ENCODE results near the gene MMP17. TPM values are rescaled to one million over a fixed set of nuclear protein-coding genes. Genes with fewer than 3 reads are reported as not detected.
A peak's percentile ranks its signal among the peaks of the same experiment; 100 is the strongest.

Gene MMP17
- total RNA-seq, 2 donors from 2014 or later: 2.5 TPM; not detected in 1

DNA sequence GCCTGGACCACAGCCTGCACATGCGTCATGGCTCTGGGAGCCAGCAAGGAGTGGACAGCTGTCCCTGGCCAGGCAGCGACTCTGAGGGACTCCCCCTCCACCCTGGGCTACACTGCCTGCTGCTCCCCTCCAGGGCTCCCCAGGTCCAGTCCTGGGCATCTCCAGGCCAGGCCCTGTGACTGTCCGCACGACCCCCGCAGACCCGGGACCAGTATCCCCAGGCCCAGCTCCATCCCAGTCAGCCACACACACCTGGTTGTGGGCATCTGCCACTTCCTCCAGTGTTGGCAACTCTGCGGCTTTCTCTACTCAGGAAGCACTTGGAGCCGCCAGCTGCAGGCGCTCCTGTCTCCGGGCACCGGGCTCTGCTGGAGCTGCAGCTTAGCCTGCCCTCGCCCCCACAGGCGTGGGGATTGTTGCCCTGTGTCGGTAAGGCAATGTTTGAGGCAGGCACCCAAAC is 68.6 kb downstream of the MMP17 start:
- ATAC-seq (no peak), DNase-seq (no peak)
- Mint-ChIP-seq H3K4me1 (peaks cover 19% of the 10 kb centered on the region), H3K27ac (peak overlapping the region; percentile 41), H3K4me3 (peak overlapping the region; percentile 93), H3K36me3 (ENCODE audit: low read depth) (no peaks in the 10 kb centered on the region), H3K27me3 (no peaks in the 10 kb centered on the region)
- no peaks in the 10 kb centered on the region for H3K9me3 ChIP-seq (ENCODE audit: control insufficient read depth, low read length, poor library complexity, severe bottlenecking)

DNA sequence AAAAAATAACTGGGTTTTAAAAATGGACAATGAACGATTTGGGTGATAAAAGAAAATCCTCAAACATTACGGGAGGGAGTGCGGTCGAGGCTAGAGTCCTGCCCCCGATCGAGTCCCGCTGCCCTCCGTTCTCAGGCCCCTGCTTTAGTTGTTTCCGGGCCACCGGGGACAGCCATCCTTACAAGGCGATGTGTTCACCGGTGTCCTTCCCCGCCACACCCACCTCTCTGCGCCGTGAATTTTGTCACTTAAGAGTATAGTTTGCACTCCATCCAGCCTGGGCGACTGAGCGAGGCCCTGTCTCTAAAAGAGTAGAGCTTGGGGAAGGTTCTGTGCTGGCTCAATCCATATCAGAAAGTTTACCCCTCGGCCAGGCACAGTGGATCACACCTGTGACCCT is 69.1 kb downstream of the MMP17 start:
- Mint-ChIP-seq H3K36me3 (ENCODE audit: low read depth) (no peaks in the 10 kb centered on the region), H3K4me1 (peaks cover 21% of the 10 kb centered on the region), H3K27ac (peak overlapping the region; percentile 41), H3K27me3 (no peaks in the 10 kb centered on the region), H3K4me3 (peak overlapping the region; percentile 93)
- no peaks in the 10 kb centered on the region for H3K9me3 ChIP-seq (ENCODE audit: control insufficient read depth, low read length, poor library complexity, severe bottlenecking)
- ATAC-seq: no peak
- DNase-seq: no peak

DNA sequence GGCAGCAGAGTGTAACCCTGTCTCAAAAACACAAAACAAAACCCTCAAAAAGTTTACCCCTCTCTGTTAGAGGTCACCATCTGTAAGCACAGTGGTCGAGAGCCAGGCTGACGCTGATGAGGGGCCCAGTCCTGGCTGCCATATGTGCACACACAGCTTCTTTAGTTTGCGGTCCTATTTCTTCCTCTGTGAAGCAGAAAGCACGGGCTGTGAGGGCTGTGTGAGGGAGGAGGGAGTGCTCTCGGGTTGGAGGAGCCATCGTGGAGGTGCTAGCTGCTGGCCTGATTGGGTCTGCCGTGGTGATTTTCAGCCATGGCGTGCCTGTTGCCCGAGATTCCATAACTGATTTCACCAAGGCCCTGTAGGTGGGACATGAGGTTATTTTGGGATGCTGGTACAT is 69.7 kb downstream of the MMP17 start:
- Mint-ChIP-seq H3K27me3 (no peaks in the 10 kb centered on the region), H3K4me1 (peaks cover 23% of the 10 kb centered on the region), H3K4me3 (no peak overlapping the region), H3K36me3 (ENCODE audit: low read depth) (no peaks in the 10 kb centered on the region), H3K27ac (no peak overlapping the region)
- DNase-seq (no peak), ATAC-seq (no peak)
- H3K9me3 ChIP-seq (ENCODE audit: control insufficient read depth, low read length, poor library complexity, severe bottlenecking): no peaks in the 10 kb centered on the region

DNA sequence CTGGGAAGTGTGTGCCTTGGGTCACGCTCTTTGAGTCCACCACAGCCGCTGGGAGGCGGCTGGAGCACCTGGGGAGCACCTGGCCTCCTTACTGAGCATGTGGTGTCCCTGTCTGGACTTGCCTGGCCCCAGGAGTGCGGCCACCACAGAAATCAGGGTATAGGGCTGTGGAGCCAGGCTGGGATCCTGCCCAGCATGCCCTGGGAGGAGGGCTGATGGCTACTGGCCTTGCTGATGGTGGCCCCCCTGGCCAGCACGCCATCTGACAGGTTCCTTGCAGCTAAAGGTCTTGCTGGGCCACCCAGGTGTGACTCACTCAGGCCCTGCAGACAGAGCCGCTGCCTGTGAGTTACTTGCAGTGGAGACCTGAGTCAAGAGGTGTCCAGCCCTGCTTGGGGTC is 72.2 kb downstream of the MMP17 start:
- H3K27me3 Mint-ChIP-seq: no peaks in the 10 kb centered on the region
- H3K27ac Mint-ChIP-seq: no peak overlapping the region
- no peaks in the 10 kb centered on the region for H3K36me3 Mint-ChIP-seq (ENCODE audit: low read depth)
- ATAC-seq (no peak), DNase-seq (no peak)
- peak overlapping the region; percentile 45 for H3K4me3 Mint-ChIP-seq
- peaks cover 24% of the 10 kb centered on the region for H3K4me1 Mint-ChIP-seq
- no peaks in the 10 kb centered on the region for H3K9me3 ChIP-seq (ENCODE audit: control insufficient read depth, low read length, poor library complexity, severe bottlenecking)

Other genes with a start within 250 kb of the MMP17 start
- gene SFSWAP, start 117.3 kb upstream of the MMP17 start, total RNA-seq: 10 to 100 TPM; 80.0 to 87.8 TPM
- gene ULK1, start 66.2 kb downstream of the MMP17 start, total RNA-seq: 10 to 100 TPM; 91.9 to 97.2 TPM
- gene PUS1, start 100.9 kb downstream of the MMP17 start, total RNA-seq: 10 to 100 TPM; 23.6 TPM
- 10 to 100 TPM; 67.4 to 79.0 TPM for gene EP400, start 121.5 kb downstream of the MMP17 start, total RNA-seq

All from T-helper 17 cell (primary cell).